SKM-1 (cell line): ENCODE results near the gene NLRP4.
"Not testable (repeated sequence)": the region's sequence is repeated elsewhere in the genome, so short reads cannot be mapped to it uniquely, and the experiment has no call there.

ENCODE experiments used
- DNase-seq: peaks from one replicate; lab custom pipeline; 2025; ENCODE audit not compliant: unreplicated experiment; lab: John Stamatoyannopoulos, UW

NLRP4 gene

GRCh38 chr19:55870736-55871135 is 34.4 kb downstream of the NLRP4 start:
- DNase-seq = no peak

GRCh38 chr19:55877211-55877610 is 40.9 kb downstream of the NLRP4 start:
- no peak for DNase-seq

DNA sequence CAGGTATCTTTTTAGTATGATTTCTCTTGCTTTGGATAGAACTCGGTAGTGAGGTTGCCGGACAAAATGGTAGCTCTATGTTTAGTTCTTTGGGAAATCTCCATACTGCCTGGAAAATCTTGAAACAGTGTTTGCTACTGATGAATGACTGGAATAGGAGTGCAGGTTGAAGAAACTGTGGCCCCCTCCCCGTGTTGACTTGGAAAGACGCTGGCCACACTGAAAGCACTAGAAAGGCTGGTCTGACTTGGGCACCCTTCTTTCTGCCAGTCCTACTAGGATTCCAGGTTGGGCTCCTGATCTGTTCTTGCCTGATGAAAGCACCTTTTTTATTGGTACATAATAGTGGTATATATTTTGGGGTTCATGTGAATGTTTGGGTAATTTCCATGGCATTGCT is 46.3 kb downstream of the NLRP4 start:
- DNase-seq = no peak

DNA sequence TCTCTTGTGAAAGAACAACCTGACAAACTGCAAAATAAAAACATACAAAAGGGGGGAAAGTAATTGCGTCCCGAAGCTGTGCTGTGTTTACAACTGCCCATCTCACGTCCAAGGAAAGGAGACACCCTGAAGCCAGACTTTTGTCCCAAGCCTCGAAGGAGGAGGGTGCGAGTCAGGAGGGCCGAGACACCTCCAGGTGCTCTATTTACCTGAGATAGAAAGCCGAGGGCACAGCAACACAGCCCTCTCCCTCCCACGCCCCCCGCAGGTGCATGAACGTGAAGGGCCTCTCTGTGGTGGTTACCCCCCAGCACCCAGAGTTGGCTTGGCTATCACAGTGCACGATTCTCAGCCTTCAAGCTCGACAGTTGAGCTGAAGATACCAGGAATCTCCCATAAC is 62.6 kb downstream of the NLRP4 start:
- no peak for DNase-seq

DNA sequence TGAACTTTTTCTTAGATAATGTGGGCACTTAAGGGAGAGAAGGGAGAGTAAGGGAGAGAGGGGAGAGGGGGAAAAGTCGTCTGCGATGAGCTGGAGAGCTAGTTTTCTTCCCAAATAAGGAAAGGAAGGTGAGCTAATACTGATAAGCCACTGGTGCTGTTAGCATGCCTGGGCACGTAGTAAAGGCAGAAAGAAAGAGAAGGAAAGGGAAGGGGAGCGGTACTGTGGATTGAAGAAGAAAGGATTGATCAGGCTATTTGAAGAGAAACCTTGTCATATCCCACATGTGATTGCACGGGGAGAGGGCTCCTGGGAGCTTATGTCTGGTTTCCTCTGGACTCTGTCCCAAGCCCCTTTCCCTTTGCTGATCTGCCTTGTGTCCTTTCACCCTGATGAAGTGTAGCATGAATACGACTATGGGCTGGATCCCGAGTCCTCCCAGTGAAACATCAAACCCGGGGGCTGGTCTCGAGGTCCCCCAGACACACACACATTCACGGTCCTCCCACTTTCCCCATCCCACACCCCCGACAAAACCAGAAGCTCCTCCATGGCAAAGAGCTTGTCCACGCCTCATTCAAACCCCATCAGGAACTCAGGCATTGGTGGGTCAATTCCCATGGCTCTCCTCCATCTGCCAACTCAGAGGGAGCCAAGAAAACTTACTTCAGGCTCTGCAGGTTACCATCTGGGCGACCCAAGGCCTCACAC is 65.2 kb downstream of the NLRP4 start:
- no peak for DNase-seq

DNA sequence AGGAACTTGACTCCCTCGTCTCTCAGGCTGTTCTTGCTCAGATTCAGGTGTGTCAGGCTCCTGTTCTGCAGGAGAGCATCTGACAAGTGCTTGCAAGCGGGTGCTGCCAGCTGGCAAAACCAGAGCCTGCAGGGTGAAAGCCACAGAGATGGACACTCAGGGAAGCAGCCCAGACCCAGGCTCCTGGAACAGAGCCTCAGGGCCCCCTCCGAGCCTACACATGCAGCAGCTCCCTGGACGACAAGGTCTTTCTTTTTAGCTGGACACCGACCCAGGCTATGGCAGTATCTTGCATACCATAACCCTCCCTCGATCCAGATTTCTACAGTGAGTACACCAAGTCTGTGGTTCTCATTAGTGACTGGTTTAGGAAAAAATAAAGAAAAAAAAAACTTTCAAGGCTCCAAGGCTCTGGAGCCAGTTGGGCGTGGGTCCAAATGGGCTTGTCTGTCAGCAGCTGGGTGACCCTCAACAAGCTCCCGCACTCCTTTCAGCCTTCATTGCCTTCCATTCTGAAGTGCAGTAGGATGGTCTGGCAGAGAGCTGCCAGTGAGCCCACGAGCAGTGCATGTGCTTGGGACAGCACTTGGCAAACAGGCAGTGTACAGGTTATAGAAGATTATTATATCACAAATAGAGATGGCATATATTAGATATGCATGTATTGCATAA is 65.9 kb downstream of the NLRP4 start:
- no peak for DNase-seq

- DNase-seq = no peak
These were observed 70.9 kb downstream of the NLRP4 start for GRCh38 chr19:55907286-55907685.

- no peak for DNase-seq
These were observed 71.4 kb downstream of the NLRP4 start for GRCh38 chr19:55907746-55908145.

- no peak for DNase-seq
These were observed 73.5 kb downstream of the NLRP4 start for GRCh38 chr19:55909801-55910200.

- no peak for DNase-seq
These were observed 76.6 kb downstream of the NLRP4 start for GRCh38 chr19:55912916-55913315.

DNA sequence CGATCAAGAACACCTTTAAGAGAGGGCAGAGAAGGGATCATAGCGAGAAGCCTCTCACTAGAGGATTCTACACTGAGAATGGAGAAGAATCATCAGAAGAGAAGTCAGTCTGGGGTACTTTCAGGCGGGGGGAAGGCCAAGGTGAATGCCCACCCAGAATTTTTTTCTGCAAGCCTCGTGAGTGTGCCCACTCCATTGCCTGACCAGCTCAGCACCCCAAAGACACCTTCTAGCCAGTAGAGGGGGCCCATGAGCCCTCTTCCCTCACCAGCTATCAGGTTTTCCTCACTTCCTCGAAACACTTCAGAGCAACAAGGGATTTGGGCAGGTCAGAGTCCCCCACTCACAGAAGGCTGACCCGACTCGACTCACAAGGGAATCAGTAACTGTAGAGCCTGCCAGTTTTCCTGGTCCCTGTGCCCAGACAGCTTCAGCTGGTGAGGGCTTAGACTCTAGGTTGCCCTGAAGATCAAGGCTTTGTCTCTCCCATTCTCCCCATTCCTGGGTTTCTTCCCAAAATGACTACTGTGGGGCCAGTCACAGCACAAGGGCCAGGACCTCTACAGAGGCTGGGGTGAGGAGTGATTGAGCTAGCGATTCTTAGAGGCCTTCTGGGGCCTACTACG is 77.4 kb downstream of the NLRP4 start:
- no peak for DNase-seq

DNA sequence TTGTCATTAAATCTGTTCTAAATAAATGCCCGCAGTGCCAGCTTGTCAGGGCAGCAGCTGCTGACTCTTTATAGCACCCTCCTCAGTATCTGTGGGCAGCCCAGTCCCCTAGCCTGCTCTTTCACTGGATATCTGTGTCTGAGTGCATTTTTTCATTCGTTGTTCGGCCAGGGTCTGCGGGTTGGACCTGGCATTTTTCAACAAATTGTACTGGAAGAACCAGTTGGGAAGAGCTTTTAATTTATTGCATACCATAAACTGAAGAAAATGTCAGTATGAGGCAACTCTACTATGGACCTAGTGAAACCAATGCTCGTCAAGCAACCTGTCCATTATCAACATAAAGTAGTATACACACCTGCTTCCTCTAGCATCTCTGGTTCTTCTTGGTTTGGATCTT is 87.2 kb downstream of the NLRP4 start:
- no peak for DNase-seq

GRCh38 chr19:55927991-55928390 is 91.7 kb downstream of the NLRP4 start:
- no peak for DNase-seq

DNA sequence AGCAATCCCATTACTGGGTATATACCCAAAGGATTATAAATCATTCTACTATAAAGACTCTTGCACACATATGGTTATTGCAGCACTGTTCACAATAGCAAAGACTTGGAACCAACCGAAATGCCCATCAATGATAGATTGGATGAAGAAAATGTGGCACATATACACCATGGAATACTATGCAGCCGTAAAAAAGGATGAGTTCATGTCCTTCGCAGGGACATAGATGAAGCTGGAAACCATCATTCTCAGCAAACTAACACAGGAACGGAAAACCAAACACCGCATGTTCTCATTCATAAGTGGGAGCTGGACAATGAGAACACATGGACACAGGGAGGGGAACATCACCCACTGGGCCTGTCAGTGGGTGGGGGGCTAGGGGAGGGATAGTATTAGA is 92.9 kb downstream of the NLRP4 start:
- DNase-seq = not testable (repeated sequence)

- no peak for DNase-seq
These were observed 94.7 kb downstream of the NLRP4 start for GRCh38 chr19:55930996-55931515.
